Panc1 (cell line): ENCODE measurements around the gene NTSR2.

ENCODE experiments used
- CTCF ChIP-seq: fragments of 450-650 bp; IDR thresholded peaks from 2 replicates; pipeline ENCODE4 v1.5.1; 2017; ENCODE audit warnings: mild to moderate bottlenecking
- POLR2AphosphoS5 ChIP-seq: IDR thresholded peaks from 2 replicates; pipeline ENCODE4 v1.6.1; 2012; ENCODE audit warnings: mild to moderate bottlenecking, low read depth, low read length, moderate library complexity
- REST ChIP-seq, 2 experiments: IDR thresholded peaks; 2 replicates each; pipeline ENCODE4 v1.6.1; 2011 to 2012; ENCODE audit warnings: low read depth in 2 of 2, control low read depth in 1 of 2, low read length in 1 of 2, mild to moderate bottlenecking in 1 of 2, moderate library complexity in 1 of 2; ENCODE audit not compliant: insufficient read depth in 1 of 2
- SIN3A ChIP-seq: IDR thresholded peaks from 2 replicates; pipeline ENCODE4 v1.6.1; 2012; ENCODE audit warnings: low read depth, mild to moderate bottlenecking, low read length, moderate library complexity, borderline replicate concordance; ENCODE audit not compliant: insufficient read depth
- TCF7L2 ChIP-seq: IDR thresholded peaks from 2 replicates; pipeline ENCODE4 v1.6.1; 2011; ENCODE audit warnings: mild to moderate bottlenecking, low read depth, low read length, inconsistent platforms

DNA sequence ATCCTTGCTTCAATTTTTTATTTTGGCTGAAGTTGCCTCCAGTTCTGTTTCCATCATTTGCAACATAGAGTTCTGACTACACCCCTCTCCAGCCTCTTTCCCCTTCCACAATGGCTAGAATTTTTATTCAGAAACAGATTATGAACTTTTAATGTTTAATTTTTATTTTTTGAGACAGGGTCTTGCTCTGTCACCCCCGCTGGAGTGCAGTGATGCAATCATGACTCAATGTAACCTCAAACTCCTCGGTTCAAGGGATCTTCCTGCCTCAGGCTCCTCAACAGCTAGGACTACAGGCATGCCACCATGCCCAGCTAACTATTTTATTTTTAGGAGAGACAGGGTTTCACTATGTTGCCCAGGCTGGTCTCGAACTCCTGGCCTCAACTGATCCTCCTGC is 2.8 kb downstream of the NTSR2 start:
- TF ChIP-seq CTCF: no peak
- TF ChIP-seq TCF7L2: no peak
- no peak for TF ChIP-seq POLR2AphosphoS5
- TF ChIP-seq SIN3A: no peak
- no peak for TF ChIP-seq REST (IDR thresholded peaks at IDR 0.05; ENCODE audit: insufficient read depth in 1 of 2, low read depth in 2 of 2, low read length in 1 of 2)
